Tibial artery (tissue), 4 donors: Measurements from ENCODE around the gene GZMM.
"Not testable (repeated sequence)": the region's sequence is repeated elsewhere in the genome, so short reads cannot be mapped to it uniquely, and the experiment has no call there.

Experiments
- DNase-seq, 2 donors: peaks; one replicate each; pipeline ENCODE4 v3.0.0-alpha.2; 2019
- H3K27ac ChIP-seq, 2 donors: fragments of 200-600 bp; sonication (generic) in 1 of 2; 1 replicate in 1 of 2; 2 replicates in 1 of 2; pipeline ENCODE4 v1.5.1; 2018 to 2019; ENCODE audit warnings: mild to moderate bottlenecking in 1 of 2
- H3K27me3 ChIP-seq, 2 donors: fragments of 200-600 bp; sonication (generic) in 1 of 2; one replicate each; pipeline versions ENCODE4 v1.5.1 to v1.6.0; 2016 to 2019
- H3K36me3 ChIP-seq, 3 donors: fragments of 200-600 bp; sonication (generic) in 2 of 3; one replicate each; pipeline ENCODE4 v1.5.1; 2016 to 2019; ENCODE audit warnings: mild to moderate bottlenecking in 2 of 3
- H3K4me1 ChIP-seq, 4 donors: fragments of 200-600 bp; sonication (generic) in 2 of 4; 1 replicate in 3 of 4; 2 replicates in 1 of 4; pipeline ENCODE4 v1.5.1; 2016 to 2019
- H3K4me3 ChIP-seq, 2 donors: fragments of 200-600 bp; sonication (generic) in 1 of 2; 1 replicate in 1 of 2; 2 replicates in 1 of 2; pipeline ENCODE4 v1.5.1; 2018 to 2019; ENCODE audit warnings: mild to moderate bottlenecking in 2 of 2
- H3K9me3 ChIP-seq, 3 donors: fragments of 200-600 bp; sonication (generic) in 1 of 3; one replicate each; pipeline ENCODE4 v1.5.1; 2016 to 2019
- intact Hi-C: fragments of 100-400 bp; cut with DNase I; formaldehyde crosslinking; loops from one replicate; pipeline ENCODE4 v1.15.0; 2023; ENCODE audit warnings: low total_unique reads
- TF ChIP-seq, protein P1 (sequence below), 2 experiments: fragments of 200-600 bp in 1 of 2; fragments of 450-650 bp in 1 of 2; IDR thresholded peaks; one replicate each; pipeline ENCODE4 v1.5.1; 2017 to 2019; ENCODE audit warnings: antibody characterized with exemption in 2 of 2, mild to moderate bottlenecking in 1 of 2, moderate library complexity in 1 of 2

Gene GZMM

DNA sequence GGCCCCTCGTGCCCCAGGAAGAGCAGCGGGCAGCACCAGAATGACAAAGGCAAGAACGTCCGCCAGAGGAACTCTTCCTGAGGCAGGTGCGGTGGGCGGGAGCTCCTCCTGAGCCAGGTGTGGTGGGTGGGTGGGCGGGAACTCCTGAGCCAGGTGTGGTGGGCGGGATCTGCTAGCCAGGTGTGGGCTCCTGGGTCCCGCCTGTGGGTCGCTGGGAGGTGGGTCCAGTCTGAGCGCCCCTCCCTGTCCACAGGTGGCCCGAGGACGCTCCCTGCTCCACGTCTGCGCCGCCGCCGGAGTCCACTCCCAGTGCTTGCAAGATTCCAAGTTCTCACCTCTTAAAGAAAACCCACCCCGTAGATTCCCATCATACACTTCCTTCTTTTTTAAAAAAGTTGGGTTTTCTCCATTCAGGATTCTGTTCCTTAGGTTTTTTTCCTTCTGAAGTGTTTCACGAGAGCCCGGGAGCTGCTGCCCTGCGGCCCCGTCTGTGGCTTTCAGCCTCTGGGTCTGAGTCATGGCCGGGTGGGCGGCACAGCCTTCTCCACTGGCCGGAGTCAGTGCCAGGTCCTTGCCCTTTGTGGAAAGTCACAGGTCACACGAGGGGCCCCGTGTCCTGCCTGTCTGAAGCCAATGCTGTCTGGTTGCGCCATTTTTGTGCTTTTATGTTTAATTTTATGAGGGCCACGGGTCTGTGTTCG is 38.8 kb downstream of the GZMM start:
- DNase-seq, result no peak
- intact Hi-C loops, result no loop called here
- peaks cover 0 to 37% of the 10 kb centered on the region in 2 donors for H3K27me3 ChIP-seq
- H3K4me3 ChIP-seq, result no peak overlapping the region
- TF ChIP-seq, protein P1, sequence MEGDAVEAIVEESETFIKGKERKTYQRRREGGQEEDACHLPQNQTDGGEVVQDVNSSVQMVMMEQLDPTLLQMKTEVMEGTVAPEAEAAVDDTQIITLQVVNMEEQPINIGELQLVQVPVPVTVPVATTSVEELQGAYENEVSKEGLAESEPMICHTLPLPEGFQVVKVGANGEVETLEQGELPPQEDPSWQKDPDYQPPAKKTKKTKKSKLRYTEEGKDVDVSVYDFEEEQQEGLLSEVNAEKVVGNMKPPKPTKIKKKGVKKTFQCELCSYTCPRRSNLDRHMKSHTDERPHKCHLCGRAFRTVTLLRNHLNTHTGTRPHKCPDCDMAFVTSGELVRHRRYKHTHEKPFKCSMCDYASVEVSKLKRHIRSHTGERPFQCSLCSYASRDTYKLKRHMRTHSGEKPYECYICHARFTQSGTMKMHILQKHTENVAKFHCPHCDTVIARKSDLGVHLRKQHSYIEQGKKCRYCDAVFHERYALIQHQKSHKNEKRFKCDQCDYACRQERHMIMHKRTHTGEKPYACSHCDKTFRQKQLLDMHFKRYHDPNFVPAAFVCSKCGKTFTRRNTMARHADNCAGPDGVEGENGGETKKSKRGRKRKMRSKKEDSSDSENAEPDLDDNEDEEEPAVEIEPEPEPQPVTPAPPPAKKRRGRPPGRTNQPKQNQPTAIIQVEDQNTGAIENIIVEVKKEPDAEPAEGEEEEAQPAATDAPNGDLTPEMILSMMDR (IDR thresholded peaks at IDR 0.05), result no peak
- H3K4me1 ChIP-seq, result peaks cover 0 to 6% (median 0%) of the 10 kb centered on the region in 4 donors
- H3K27ac ChIP-seq, result no peak overlapping the region
- H3K9me3 ChIP-seq, result no peaks in the 10 kb centered on the region
- H3K36me3 ChIP-seq, result peaks cover 41 to 55% (median 41%) of the 10 kb centered on the region in 3 donors

DNA sequence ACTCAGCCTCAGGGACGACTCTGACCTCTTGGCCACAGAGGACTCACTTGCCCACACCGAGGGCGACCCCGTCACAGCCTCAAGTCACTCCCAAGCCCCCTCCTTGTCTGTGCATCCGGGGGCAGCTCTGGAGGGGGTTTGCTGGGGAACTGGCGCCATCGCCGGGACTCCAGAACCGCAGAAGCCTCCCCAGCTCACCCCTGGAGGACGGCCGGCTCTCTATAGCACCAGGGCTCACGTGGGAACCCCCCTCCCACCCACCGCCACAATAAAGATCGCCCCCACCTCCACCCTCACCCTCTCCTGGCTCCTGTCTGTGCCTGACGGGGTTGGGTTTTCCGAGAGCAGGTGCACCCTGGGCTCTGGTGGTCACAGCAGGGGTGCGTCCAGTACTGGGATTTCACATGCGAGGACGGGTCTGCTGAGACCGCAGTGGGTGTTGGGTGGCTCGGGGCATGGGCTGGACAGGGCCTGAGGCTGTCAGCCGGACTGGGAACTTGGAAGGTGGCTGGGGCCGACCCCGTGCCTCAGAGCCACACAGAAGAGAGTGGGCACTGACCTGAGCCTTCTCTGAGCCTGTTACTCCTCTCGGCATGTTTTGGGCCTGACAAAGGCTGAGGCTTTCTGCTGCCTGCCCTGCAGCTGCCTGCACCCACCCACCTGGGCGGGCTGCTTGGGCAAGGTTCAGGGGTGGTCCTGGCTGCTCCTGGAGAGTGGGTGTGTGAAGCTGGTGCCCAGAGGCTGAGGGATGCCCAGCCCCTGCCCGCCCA is 39.5 kb downstream of the GZMM start:
- Histone ChIP-seq H3K27me3 (peaks cover 0 to 45% of the 10 kb centered on the region in 2 donors), H3K4me1 (peaks cover 0 to 11% (median 0%) of the 10 kb centered on the region in 4 donors), H3K36me3 (peaks cover 35 to 48% (median 41%) of the 10 kb centered on the region in 3 donors), H3K4me3 (no peak overlapping the region), H3K9me3 (no peaks in the 10 kb centered on the region), H3K27ac (no peak overlapping the region)
- intact Hi-C loops, result no loop called here
- DNase-seq, result no peak
- TF ChIP-seq, protein P1 (IDR thresholded peaks at IDR 0.05), result no peak

DNA sequence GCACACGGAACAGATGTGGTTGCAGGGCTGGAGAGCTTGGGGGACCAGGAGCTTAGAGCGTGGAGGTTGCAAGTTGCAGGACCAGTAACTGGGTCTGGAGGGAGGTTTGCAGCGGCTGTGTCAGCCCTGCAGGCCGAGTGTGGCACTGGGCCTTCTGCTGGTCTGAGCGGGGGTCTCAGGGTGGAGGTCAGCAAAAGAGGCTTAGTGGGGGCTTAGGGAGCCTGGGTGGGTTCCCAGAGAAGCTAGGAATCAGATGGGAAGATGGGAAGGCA is 40.1 kb downstream of the GZMM start:
- TF ChIP-seq, protein P1 (IDR thresholded peaks at IDR 0.05), result no peak
- H3K27me3 ChIP-seq, result peaks cover 0 to 50% of the 10 kb centered on the region in 2 donors
- DNase-seq, result no peak
- peaks cover 35 to 46% (median 41%) of the 10 kb centered on the region in 3 donors for H3K36me3 ChIP-seq
- no peak overlapping the region for H3K27ac ChIP-seq
- H3K4me3 ChIP-seq, result no peak overlapping the region
- H3K9me3 ChIP-seq, result no peaks in the 10 kb centered on the region
- H3K4me1 ChIP-seq, result peaks cover 0 to 15% (median 0%) of the 10 kb centered on the region in 4 donors
- intact Hi-C loops, result no loop called here

DNA sequence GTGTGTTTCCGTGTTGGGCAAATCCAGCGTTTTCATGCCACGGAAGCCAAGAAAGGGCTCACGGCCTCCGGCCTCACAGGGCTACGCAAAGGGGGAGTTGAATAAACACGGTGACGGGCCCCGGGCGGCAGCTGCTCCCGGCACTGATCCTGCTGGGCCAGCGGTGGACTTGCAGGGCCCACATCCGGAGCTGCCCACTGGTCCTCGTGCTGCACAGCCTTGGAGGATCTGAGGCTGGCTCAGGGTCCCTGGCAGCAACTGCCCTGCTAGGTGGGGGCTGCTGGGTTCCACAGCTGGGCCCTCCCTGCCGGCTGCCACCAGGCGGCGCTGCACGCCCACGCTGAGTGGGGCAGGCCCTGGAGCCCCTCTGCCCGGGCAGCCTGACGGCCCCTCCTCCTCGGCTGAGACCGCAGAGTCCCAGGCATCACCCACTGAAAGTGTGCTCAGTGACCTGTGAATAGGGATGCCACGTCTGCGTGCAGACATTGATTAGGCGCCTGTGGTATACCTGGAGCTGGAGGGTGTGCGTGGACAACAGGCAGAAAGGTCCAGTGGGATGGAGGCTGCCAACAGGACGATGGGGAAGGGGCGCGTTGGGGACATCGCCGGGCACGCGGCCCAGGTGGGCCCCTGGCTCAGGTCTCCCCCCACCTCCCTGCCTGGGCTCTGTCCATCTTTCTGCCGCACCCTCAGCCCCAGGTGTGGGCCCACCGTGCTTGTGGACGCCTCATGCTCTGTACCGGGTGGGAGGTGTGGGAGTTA is 40.6 kb downstream of the GZMM start:
- H3K36me3 ChIP-seq, result peaks cover 35 to 42% (median 40%) of the 10 kb centered on the region in 3 donors
- DNase-seq, result no peak
- peaks cover 0 to 20% (median 1%) of the 10 kb centered on the region in 4 donors for H3K4me1 ChIP-seq
- H3K27ac ChIP-seq, result no peak overlapping the region
- intact Hi-C loops, result no loop called here
- TF ChIP-seq, protein P1 (IDR thresholded peaks at IDR 0.05), result peak; percentile 45 to 54
- peaks cover 0 to 55% of the 10 kb centered on the region in 2 donors for H3K27me3 ChIP-seq
- H3K9me3 ChIP-seq, result no peaks in the 10 kb centered on the region
- H3K4me3 ChIP-seq, result no peak overlapping the region

DNA sequence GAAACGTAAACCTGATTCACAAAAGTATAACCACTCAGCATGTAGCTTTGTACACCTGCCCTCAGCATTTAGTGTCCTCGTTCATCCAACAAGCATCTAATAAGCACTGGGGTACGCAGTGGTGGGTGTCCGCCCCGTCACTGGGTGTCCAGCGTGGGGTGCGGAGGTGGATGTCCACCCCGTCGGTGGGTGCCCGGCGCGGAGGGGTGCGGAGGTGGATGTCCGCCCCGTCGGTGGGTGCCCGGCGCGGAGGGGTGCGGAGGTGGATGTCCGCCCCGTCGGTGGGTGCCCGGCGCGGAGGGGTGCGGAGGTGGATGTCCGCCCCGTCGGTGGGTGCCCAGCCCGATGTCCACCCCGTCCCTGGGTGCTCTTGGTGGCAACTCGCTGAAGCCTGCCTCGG is 41.3 kb downstream of the GZMM start:
- DNase-seq, H3K4me3 ChIP-seq, H3K9me3 ChIP-seq, H3K27ac ChIP-seq, intact Hi-C loops: not testable (repeated sequence)
- H3K36me3 ChIP-seq, result peaks cover 28 to 35% (median 33%) of the 10 kb centered on the region in 3 donors
- H3K4me1 ChIP-seq, result peaks cover 0 to 21% (median 2%) of the 10 kb centered on the region in 4 donors
- H3K27me3 ChIP-seq, result peaks cover 0 to 57% of the 10 kb centered on the region in 2 donors
